ENCODE data around the gene USPL1. TPM values are rescaled to one million over a fixed set of nuclear protein-coding genes. Genes with fewer than 3 reads are reported as not detected.

USPL1 gene
- total and polyA plus RNA-seq, 11 donors, result 4.5 to 14.3 (median 10.1) TPM

- 79 to 84% (median 81%) methylated on average over 8 of the region's 8 CpGs for WGBS, 4 donors
- TF ChIP-seq CTCF (IDR thresholded peaks at IDR 0.05), result no peak
- no peak for TF ChIP-seq POLR2A (IDR thresholded peaks at IDR 0.05)
- H3K4me1 ChIP-seq, result peaks cover 0 to 22% (median 0%) of the 10 kb centered on the region in 12 donors
- ATAC-seq (no peak), DNase-seq (no peak)
- H3K36me3 ChIP-seq, result no peaks in the 10 kb centered on the region
- intact Hi-C loops (cut with DNase I), result loop anchor here in 2 of 10 donors (10.0 kb wide), 3 partner anchors 61 to 359 kb away; no protein-coding TSS in a partner anchor
- peaks cover 0 to 13% (median 0%) of the 10 kb centered on the region in 12 donors for H3K9me3 ChIP-seq
- no peaks in the 10 kb centered on the region for H3K27me3 ChIP-seq
- no peak overlapping the region for H3K27ac ChIP-seq
- no peak overlapping the region for H3K4me3 ChIP-seq
Measured at GRCh38 chr13:30685320-30685859, 67.7 kb downstream of the USPL1 start.

- intact Hi-C loops (cut with DNase I), result loop anchor here in 2 of 10 donors (10.0 kb wide), 3 partner anchors 61 to 359 kb away; no protein-coding TSS in a partner anchor
- WGBS, 4 donors, result 92 to 95% (median 93%) methylated on average over 2 of the region's 2 CpGs
- no peak overlapping the region for H3K4me3 ChIP-seq
- peaks cover 0 to 13% (median 0%) of the 10 kb centered on the region in 12 donors for H3K9me3 ChIP-seq
- no peak for ATAC-seq
- peaks cover 0 to 26% (median 4%) of the 10 kb centered on the region in 12 donors for H3K4me1 ChIP-seq
- no peaks in the 10 kb centered on the region for H3K27me3 ChIP-seq
- H3K27ac ChIP-seq, result no peak overlapping the region
- TF ChIP-seq POLR2A (IDR thresholded peaks at IDR 0.05) (no peak), CTCF (IDR thresholded peaks at IDR 0.05) (no peak)
- DNase-seq, result no peak
- H3K36me3 ChIP-seq, result no peaks in the 10 kb centered on the region
Measured at GRCh38 chr13:30685987-30686386, 68.3 kb downstream of the USPL1 start.

GRCh38 chr13:30687601-30688000 is 69.9 kb downstream of the USPL1 start:
- Histone ChIP-seq H3K4me1 (peaks cover 0 to 15% (median 4%) of the 10 kb centered on the region in 12 donors), H3K27ac (no peak overlapping the region), H3K27me3 (no peaks in the 10 kb centered on the region), H3K9me3 (peaks cover 0 to 13% (median 0%) of the 10 kb centered on the region in 12 donors), H3K4me3 (no peak overlapping the region), H3K36me3 (no peaks in the 10 kb centered on the region)
- intact Hi-C loops (cut with DNase I), result loop anchor here in 2 of 10 donors (10.0 kb wide), 3 partner anchors 63 to 357 kb away; no protein-coding TSS in a partner anchor
- DNase-seq (no peak), ATAC-seq (no peak)
- WGBS, 4 donors, result 77 to 89% (median 84%) methylated on average over 3 of the region's 3 CpGs
- no peak for TF ChIP-seq CTCF (IDR thresholded peaks at IDR 0.05)
- TF ChIP-seq POLR2A (IDR thresholded peaks at IDR 0.05), result no peak

GRCh38 chr13:30689752-30690151 is 72.0 kb downstream of the USPL1 start:
- Histone ChIP-seq H3K36me3 (no peaks in the 10 kb centered on the region), H3K4me1 (peaks cover 0 to 15% (median 4%) of the 10 kb centered on the region in 12 donors), H3K9me3 (peaks cover 0 to 13% (median 0%) of the 10 kb centered on the region in 12 donors), H3K4me3 (peak overlapping the region in 4 of 12 donors; percentile 2 to 61 (median 48)), H3K27me3 (no peaks in the 10 kb centered on the region), H3K27ac (peak overlapping the region in 11 of 12 donors; percentile 46 to 83 (median 63))
- intact Hi-C loops (cut with DNase I), result loop anchor here in 2 of 10 donors (10.0 kb wide), 3 partner anchors 65 to 355 kb away; no protein-coding TSS in a partner anchor
- no peak for DNase-seq
- no peak for TF ChIP-seq POLR2A (IDR thresholded peaks at IDR 0.05)
- no peak for TF ChIP-seq CTCF (IDR thresholded peaks at IDR 0.05)
- WGBS, 4 donors, result 88 to 93% (median 91%) methylated on average over 14 of the region's 14 CpGs
- no peak for ATAC-seq
